Vagina (tissue), 2 donors: Measurements from ENCODE around the gene TMEM203.
A peak's percentile ranks its signal among the peaks of the same experiment; 100 is the strongest.

Experiments used
- POLR2A ChIP-seq, 2 donors: fragments of 450-650 bp; IDR thresholded peaks; one replicate each; pipeline ENCODE4 v1.6.1; 2017; ENCODE audit warnings: antibody characterized with exemption in 2 of 2, mild to moderate bottlenecking in 2 of 2, moderate library complexity in 2 of 2
- POLR2AphosphoS5 ChIP-seq, 2 donors: sonication (generic); formaldehyde crosslinking; IDR thresholded peaks; one replicate each; pipeline ENCODE4 v1.9.0; 2017; ENCODE audit warnings: antibody characterized with exemption in 2 of 2, mild to moderate bottlenecking in 2 of 2, low read depth in 1 of 2; ENCODE audit not compliant: insufficient read depth in 1 of 2
- TF ChIP-seq, protein P1 (sequence below), 3 experiments: fragments of 450-650 bp in 2 of 3; fragments of 200-600 bp in 1 of 3; sonication (generic) in 1 of 3; IDR thresholded peaks; one replicate each; pipeline ENCODE4 v1.5.1; 2017 to 2019; ENCODE audit warnings: antibody characterized with exemption in 3 of 3, mild to moderate bottlenecking in 2 of 3, moderate library complexity in 2 of 3

DNA sequence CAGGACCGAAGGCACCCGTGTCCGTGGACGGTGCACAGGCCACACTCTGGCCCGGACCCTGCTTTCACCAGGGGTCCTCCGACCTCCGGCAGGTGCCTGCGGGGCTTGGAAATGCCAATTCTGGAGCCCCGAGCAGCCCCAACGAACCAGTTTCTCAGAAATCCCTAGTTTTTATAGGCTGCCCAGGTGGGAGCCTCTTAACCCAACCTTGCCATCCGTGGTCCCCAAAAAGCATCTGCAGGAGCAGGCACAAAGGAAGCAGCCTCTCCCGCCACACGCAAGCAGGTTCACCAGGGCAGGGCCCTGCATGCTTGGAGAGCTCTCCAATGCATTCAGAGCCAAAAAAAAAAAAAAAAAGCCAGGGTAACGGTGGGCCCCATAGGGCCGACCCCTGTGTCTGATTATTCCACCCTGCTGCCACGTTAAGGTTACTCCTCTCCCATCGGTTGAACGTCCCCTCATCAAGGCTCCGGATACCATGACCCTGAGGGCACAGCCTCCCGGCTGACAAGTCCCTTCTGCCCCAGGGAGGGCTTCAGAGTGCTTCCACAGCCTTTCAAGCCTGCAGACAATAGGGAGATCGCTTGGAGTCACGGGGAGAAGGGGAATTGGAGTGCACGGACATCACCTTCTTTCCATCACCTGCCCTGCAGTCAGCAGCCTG is 4.1 kb downstream of the TMEM203 start:
- TF ChIP-seq, protein P1, sequence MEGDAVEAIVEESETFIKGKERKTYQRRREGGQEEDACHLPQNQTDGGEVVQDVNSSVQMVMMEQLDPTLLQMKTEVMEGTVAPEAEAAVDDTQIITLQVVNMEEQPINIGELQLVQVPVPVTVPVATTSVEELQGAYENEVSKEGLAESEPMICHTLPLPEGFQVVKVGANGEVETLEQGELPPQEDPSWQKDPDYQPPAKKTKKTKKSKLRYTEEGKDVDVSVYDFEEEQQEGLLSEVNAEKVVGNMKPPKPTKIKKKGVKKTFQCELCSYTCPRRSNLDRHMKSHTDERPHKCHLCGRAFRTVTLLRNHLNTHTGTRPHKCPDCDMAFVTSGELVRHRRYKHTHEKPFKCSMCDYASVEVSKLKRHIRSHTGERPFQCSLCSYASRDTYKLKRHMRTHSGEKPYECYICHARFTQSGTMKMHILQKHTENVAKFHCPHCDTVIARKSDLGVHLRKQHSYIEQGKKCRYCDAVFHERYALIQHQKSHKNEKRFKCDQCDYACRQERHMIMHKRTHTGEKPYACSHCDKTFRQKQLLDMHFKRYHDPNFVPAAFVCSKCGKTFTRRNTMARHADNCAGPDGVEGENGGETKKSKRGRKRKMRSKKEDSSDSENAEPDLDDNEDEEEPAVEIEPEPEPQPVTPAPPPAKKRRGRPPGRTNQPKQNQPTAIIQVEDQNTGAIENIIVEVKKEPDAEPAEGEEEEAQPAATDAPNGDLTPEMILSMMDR (IDR thresholded peaks at IDR 0.05): no peak
- TF ChIP-seq POLR2A (IDR thresholded peaks at IDR 0.05) (no peak), POLR2AphosphoS5 (IDR thresholded peaks at IDR 0.05; ENCODE audit: insufficient read depth in 1 of 2, low read depth in 1 of 2) (peak in 1 of 2 donors; percentile 29)
